Peyer's patch (tissue), 4 donors: ENCODE results near the gene MAPK8. TPM values are rescaled to one million over a fixed set of nuclear protein-coding genes. Genes with fewer than 3 reads are reported as not detected.

ENCODE experiments used
- DNase-seq, 3 donors: peaks; one replicate each; pipeline ENCODE4 v3.0.0-alpha.2; 2017 to 2019
- H3K27ac ChIP-seq, 4 donors: fragments of 200-600 bp; sonication (generic); one replicate each; pipeline ENCODE4 v1.5.1; 2016 to 2019
- H3K27me3 ChIP-seq, 2 donors: fragments of 200-600 bp; sonication (generic); one replicate each; pipeline ENCODE4 v1.5.1; 2019
- H3K36me3 ChIP-seq, 3 donors: fragments of 200-600 bp; sonication (generic); one replicate each; pipeline ENCODE4 v1.5.1; 2016 to 2019
- H3K4me1 ChIP-seq, 4 donors: fragments of 200-600 bp; sonication (generic); one replicate each; pipeline ENCODE4 v1.5.1; 2016 to 2019
- H3K4me3 ChIP-seq, 4 donors: fragments of 200-600 bp; sonication (generic); 1 replicate in 3 of 4; 2 replicates in 1 of 4; pipeline ENCODE4 v1.5.1; 2016 to 2019; ENCODE audit warnings: mild to moderate bottlenecking in 1 of 4
- H3K9me3 ChIP-seq, 4 donors: fragments of 200-600 bp; sonication (generic); one replicate each; pipeline ENCODE4 v1.5.1; 2016 to 2019; ENCODE audit warnings: mild to moderate bottlenecking in 1 of 4
- POLR2A ChIP-seq, 2 donors: fragments of 450-650 bp; IDR thresholded peaks; one replicate each; pipeline ENCODE4 v1.5.1; 2017; ENCODE audit warnings: antibody characterized with exemption in 2 of 2, mild to moderate bottlenecking in 2 of 2, moderate library complexity in 2 of 2
- total RNA-seq, 4 donors: library from RNA; depleted of rRNA; stranded (reverse); fragments of >200 nt; gene quantifications; one replicate each; pipeline ENCODE4 v1.1.0, GENCODE V29; 2016
- TF ChIP-seq, protein P1 (sequence below), 6 experiments: fragments of 450-650 bp in 4 of 6; fragments of 200-600 bp in 2 of 6; sonication (generic) in 1 of 6; IDR thresholded peaks; one replicate each; pipeline ENCODE4 v1.5.1; 2017 to 2019; ENCODE audit warnings: antibody characterized with exemption in 6 of 6, mild to moderate bottlenecking in 3 of 6, moderate library complexity in 1 of 6

Gene MAPK8
- total RNA-seq, 4 donors from 2014 or later: 59.9 to 89.0 (median 67.6) TPM

DNA sequence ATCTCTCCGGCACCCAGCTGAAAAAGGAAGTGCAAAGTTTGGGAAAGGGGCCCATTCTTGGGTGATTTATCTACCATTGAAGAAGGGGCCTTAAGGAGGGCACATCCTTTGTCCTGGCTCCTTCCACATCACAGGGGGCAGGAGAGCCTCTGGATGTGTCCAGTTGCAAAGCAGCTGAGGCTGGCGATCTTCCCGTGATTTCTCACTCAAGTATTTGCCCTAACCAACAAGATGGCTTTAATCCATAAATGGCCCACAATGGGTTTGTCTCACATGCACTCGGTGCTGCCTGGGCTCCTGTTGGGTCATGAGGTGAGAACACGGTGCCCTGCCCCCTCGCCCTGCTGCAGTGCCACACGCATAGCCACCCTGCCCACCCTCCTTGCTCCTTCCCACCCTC lies 17.8 kb upstream of the MAPK8 start:
- H3K27me3 ChIP-seq: no peaks in the 10 kb centered on the region
- H3K36me3 ChIP-seq: no peaks in the 10 kb centered on the region
- H3K4me3 ChIP-seq: no peak overlapping the region
- DNase-seq: no peak
- TF ChIP-seq, protein P1, sequence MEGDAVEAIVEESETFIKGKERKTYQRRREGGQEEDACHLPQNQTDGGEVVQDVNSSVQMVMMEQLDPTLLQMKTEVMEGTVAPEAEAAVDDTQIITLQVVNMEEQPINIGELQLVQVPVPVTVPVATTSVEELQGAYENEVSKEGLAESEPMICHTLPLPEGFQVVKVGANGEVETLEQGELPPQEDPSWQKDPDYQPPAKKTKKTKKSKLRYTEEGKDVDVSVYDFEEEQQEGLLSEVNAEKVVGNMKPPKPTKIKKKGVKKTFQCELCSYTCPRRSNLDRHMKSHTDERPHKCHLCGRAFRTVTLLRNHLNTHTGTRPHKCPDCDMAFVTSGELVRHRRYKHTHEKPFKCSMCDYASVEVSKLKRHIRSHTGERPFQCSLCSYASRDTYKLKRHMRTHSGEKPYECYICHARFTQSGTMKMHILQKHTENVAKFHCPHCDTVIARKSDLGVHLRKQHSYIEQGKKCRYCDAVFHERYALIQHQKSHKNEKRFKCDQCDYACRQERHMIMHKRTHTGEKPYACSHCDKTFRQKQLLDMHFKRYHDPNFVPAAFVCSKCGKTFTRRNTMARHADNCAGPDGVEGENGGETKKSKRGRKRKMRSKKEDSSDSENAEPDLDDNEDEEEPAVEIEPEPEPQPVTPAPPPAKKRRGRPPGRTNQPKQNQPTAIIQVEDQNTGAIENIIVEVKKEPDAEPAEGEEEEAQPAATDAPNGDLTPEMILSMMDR (IDR thresholded peaks at IDR 0.05): no peak
- no peak overlapping the region for H3K27ac ChIP-seq
- peaks cover 0 to 4% (median 0%) of the 10 kb centered on the region in 4 donors for H3K9me3 ChIP-seq
- peaks cover 0 to 14% (median 0%) of the 10 kb centered on the region in 4 donors for H3K4me1 ChIP-seq

DNA sequence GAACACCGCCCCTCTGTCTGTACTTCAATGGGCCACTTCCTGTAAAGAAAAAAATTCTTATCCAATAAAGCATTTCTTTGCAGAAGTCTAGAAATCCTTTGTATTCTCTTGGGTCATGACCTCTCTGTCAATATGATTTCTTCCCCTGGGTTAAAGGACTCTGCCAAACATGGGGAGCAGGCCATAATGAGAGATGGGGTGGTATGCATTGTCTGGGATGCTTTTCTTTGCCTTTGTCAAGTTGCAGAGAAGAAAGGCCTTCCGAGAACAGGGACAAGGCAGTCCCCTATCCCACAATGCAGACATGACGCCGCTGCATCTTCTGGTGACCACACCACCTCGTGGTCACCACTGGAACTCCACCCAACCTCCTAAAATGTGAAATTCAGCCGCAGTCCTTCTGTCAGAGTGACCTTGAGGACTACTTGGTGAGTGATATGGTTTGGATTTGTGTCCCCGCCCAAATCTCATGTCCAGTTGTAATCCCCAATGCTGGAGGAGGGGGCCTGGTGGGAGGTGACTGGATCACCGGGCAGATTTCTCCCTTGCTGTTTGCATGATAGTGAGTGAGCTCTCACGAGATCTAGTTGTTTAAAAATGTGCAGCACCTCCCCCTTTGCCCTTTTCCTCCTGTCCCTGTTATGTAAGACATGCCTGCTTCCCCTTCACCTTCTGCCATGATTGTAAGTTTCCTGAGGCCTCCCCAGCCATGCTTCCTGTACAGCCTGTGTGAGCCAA lies 16.8 kb upstream of the MAPK8 start:
- H3K4me1 ChIP-seq: peaks cover 0 to 14% (median 0%) of the 10 kb centered on the region in 4 donors
- H3K9me3 ChIP-seq: no peaks in the 10 kb centered on the region
- TF ChIP-seq, protein P1 (IDR thresholded peaks at IDR 0.05): peak; percentile 25 to 82 (median 71)
- no peak for TF ChIP-seq POLR2A (IDR thresholded peaks at IDR 0.05)
- H3K27ac ChIP-seq: no peak overlapping the region
- H3K4me3 ChIP-seq: no peak overlapping the region
- H3K36me3 ChIP-seq: no peaks in the 10 kb centered on the region
- no peaks in the 10 kb centered on the region for H3K27me3 ChIP-seq
- peak; percentile 34 to 71 (median 68) for DNase-seq

DNA sequence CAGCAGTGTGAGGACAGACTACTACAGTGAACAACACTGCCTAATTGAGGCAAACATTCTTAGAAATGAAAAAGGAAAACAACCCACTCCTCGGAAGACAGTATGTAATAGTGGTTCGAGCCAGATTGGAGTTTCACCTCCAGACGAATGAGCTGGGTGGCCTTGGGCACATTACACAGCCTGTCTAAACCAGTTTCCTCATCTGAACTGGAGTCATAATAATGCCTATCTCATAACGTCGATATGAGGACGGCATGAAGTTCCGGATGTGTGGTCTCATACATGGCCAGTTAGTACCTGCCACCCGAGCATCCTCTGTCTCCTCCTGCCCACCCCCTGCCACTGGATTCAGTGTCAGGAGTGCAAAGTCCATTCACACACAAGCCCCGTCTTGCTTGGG lies 16.2 kb upstream of the MAPK8 start:
- Histone ChIP-seq H3K27me3 (no peaks in the 10 kb centered on the region), H3K4me3 (no peak overlapping the region), H3K27ac (no peak overlapping the region), H3K9me3 (no peaks in the 10 kb centered on the region), H3K4me1 (peaks cover 0 to 14% (median 0%) of the 10 kb centered on the region in 4 donors), H3K36me3 (no peaks in the 10 kb centered on the region)
- DNase-seq: no peak
- TF ChIP-seq POLR2A (IDR thresholded peaks at IDR 0.05): no peak
- TF ChIP-seq, protein P1 (IDR thresholded peaks at IDR 0.05): no peak

DNA sequence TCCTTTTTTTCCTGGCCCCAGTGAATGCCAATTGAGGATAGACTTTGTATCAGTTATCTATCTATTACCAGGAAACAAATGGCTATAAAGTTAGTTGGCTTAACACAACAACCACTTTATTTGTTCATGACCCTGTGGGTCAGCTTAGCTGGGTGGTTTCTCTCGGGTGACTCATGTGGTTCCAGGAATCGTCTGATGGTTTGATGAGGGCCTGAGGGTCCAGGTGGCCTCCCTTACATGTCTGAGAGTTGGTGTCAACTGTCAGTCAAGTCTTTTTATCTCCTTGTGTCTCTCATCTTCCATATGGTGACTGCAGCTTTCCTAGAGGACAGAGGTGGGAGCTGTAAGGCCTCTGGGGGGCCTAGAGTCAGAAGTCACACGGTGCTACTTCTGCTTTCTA lies 15.3 kb upstream of the MAPK8 start:
- Histone ChIP-seq H3K4me3 (no peak overlapping the region), H3K9me3 (no peaks in the 10 kb centered on the region), H3K27ac (peak overlapping the region in 1 of 4 donors; percentile 53), H3K27me3 (no peaks in the 10 kb centered on the region), H3K36me3 (no peaks in the 10 kb centered on the region), H3K4me1 (peaks cover 0 to 14% (median 0%) of the 10 kb centered on the region in 4 donors)
- peak in 1 of 3 donors; percentile 59 for DNase-seq
- no peak for TF ChIP-seq POLR2A (IDR thresholded peaks at IDR 0.05)
- TF ChIP-seq, protein P1 (IDR thresholded peaks at IDR 0.05): no peak

DNA sequence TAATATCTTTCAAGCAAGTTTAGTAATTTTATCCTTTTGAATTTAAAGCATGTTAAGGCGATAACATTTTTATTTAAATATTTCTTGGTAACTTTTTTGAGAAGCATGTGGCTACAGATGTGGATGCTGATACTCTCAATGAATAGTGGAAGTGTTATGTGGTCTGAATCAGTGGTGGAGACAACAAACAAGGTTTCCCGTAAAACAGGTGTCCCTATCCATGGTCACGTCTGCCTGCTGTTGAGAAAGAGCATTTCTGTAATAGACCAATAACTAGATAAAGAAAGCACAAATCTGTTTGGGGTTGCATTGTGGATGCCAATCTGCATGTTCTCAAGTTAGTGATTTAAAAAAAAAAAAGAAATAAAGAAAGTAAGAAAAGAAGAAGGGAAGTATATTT lies 13.9 kb upstream of the MAPK8 start:
- Histone ChIP-seq H3K4me1 (peaks cover 0 to 14% (median 0%) of the 10 kb centered on the region in 4 donors), H3K36me3 (no peaks in the 10 kb centered on the region), H3K4me3 (no peak overlapping the region), H3K9me3 (no peaks in the 10 kb centered on the region), H3K27ac (no peak overlapping the region), H3K27me3 (no peaks in the 10 kb centered on the region)
- no peak for TF ChIP-seq POLR2A (IDR thresholded peaks at IDR 0.05)
- TF ChIP-seq, protein P1 (IDR thresholded peaks at IDR 0.05): no peak
- DNase-seq: no peak
